Measurements from ENCODE around the gene GALR2.

GALR2 gene

DNA sequence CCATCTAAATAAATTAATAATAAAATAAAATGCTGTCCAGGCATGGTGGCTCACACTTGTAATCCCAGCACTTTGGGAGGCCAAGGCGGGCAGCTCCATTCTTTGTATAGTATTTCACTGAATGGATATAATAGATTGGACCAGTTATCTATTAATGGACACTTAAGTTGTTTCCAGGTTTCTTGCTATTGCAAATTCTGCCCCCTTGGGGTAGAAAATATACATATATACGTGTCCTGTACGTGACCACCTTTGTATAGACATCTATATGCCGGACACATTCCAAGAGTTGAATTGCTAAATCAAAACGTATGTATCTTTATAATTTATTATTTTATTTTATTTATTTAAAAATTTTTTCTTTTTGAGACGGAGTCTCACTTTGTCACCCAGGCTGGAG is 32.9 kb downstream of the GALR2 start:
- H3K36me3 ChIP-seq: no peaks in the 10 kb centered on the region
- no peaks in the 10 kb centered on the region for H3K27me3 ChIP-seq
- H3K4me1 ChIP-seq (ENCODE audit: control insufficient read depth in 1 of 2, insufficient read depth in 1 of 2, low read depth in 1 of 2, low read length in 1 of 2): peaks cover 36 to 40% of the 10 kb centered on the region in 2 experiments
- H3K4me3 ChIP-seq (ENCODE audit: low read depth in 1 of 2, low read length in 1 of 2): no peak overlapping the region
- no peak overlapping the region for H3K27ac ChIP-seq
- H3K9me3 ChIP-seq: no peaks in the 10 kb centered on the region
- TF ChIP-seq, protein P1, sequence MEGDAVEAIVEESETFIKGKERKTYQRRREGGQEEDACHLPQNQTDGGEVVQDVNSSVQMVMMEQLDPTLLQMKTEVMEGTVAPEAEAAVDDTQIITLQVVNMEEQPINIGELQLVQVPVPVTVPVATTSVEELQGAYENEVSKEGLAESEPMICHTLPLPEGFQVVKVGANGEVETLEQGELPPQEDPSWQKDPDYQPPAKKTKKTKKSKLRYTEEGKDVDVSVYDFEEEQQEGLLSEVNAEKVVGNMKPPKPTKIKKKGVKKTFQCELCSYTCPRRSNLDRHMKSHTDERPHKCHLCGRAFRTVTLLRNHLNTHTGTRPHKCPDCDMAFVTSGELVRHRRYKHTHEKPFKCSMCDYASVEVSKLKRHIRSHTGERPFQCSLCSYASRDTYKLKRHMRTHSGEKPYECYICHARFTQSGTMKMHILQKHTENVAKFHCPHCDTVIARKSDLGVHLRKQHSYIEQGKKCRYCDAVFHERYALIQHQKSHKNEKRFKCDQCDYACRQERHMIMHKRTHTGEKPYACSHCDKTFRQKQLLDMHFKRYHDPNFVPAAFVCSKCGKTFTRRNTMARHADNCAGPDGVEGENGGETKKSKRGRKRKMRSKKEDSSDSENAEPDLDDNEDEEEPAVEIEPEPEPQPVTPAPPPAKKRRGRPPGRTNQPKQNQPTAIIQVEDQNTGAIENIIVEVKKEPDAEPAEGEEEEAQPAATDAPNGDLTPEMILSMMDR (IDR thresholded peaks at IDR 0.05): no peak

DNA sequence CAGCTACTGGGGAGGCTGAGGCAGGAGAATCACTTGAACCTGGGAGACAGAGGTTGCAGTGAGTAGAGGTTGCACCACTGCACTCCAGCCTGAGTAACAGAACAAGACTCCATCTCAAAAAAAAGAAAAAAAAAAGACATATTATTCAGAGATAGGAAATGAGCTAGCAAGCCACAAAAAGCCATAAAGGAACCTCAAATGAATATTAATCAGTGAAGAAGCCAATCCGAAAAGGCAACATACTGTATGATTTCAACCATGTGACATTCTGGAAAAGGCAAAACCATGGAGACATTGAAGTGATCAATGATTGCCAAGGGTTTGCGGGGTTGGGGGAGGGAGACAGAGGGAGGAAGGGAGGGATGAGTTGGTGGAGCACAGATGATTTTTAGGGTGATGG is 37.4 kb downstream of the GALR2 start:
- Histone ChIP-seq H3K4me1 (ENCODE audit: control insufficient read depth in 1 of 2, insufficient read depth in 1 of 2, low read depth in 1 of 2, low read length in 1 of 2) (peaks cover under 1 to 1% of the 10 kb centered on the region in 2 experiments), H3K9me3 (no peaks in the 10 kb centered on the region), H3K27ac (no peak overlapping the region), H3K36me3 (no peaks in the 10 kb centered on the region), H3K4me3 (ENCODE audit: low read depth in 1 of 2, low read length in 1 of 2) (no peak overlapping the region), H3K27me3 (no peaks in the 10 kb centered on the region)
- TF ChIP-seq, protein P1 (IDR thresholded peaks at IDR 0.05): no peak

DNA sequence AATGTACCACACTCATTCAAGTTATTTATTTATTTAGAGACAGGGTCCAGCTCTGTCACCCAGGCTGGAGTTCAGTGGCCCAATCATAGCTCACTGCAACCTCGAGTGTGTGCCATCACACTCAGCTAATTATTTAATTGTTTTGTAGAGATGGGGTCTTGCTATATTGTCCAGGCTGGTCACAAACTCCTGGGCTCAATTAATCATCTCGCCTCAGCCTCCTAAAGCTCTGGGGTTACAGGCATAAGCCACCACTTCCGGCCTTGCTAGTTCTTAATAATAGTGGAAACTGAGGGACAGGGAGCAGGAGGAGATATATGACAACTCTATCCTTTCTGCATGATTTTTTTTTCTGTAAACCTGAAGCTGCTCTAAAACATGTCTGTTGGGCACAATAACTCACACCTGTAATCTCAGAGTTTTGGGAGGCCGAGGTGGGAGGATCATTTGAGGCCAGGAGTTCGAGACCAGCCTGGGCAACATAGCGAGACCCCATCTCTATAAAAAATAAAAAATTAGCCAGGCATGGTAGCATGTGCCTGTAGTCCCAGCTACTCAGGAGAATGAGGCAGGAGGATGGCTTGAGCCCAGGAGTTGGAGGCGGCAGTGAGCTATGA is 40.7 kb downstream of the GALR2 start:
- Histone ChIP-seq H3K4me3 (ENCODE audit: low read depth in 1 of 2, low read length in 1 of 2) (no peak overlapping the region), H3K36me3 (no peaks in the 10 kb centered on the region), H3K27me3 (no peaks in the 10 kb centered on the region), H3K4me1 (ENCODE audit: control insufficient read depth in 1 of 2, insufficient read depth in 1 of 2, low read depth in 1 of 2, low read length in 1 of 2) (no peaks in the 10 kb centered on the region), H3K27ac (no peak overlapping the region), H3K9me3 (no peaks in the 10 kb centered on the region)
- TF ChIP-seq, protein P1 (IDR thresholded peaks at IDR 0.05): no peak

DNA sequence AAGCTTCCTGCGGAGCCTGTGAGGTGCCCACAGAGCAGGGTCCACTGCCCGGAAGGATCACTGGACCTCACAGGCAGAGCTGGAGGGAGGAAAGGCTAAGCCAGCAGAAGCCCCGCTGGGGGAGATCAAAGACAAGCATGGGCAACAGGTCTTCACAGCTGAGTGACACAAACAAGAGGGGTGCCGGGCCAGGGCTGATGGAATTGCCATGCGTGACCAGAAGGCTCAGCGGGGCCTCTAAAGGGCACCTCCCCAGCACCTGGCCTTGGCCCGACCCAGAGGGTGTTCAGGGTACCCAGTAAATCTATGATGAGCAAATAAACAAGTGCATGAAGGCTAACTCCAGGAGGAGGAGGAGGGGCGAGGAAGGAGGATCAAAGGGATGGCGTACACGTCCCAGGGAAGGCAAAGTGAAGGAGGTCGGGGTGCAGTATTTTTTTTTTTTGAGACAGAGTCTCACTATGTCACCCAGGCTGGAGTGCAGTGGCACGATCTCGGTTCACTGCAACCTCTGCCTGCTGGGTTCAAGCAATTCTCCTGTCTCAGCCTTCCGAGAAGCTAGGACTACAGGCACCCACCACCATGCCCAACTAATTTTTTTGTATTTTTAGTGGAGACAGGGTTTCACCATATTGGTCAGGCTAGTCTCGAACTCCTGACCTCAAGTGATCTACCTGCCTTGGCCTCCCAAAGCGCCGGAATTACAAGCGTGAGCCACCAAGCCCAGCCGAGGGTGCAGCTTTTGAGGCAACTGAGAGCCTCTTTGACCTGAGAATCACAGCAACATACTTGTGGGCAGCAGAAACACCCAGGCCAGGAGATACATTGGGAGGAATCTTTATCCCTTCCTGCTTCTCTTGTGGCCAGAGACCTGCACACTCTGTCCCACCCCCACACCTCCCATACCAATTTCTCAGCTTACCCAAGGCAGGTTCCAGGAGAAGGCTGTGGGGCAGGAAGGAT is 45.1 kb downstream of the GALR2 start:
- Histone ChIP-seq H3K36me3 (no peaks in the 10 kb centered on the region), H3K4me3 (ENCODE audit: low read depth in 1 of 2, low read length in 1 of 2) (no peak overlapping the region), H3K4me1 (ENCODE audit: control insufficient read depth in 1 of 2, insufficient read depth in 1 of 2, low read depth in 1 of 2, low read length in 1 of 2) (peaks cover 7 to 10% of the 10 kb centered on the region in 2 experiments), H3K27ac (no peak overlapping the region), H3K9me3 (no peaks in the 10 kb centered on the region), H3K27me3 (peaks cover 9% of the 10 kb centered on the region)
- TF ChIP-seq, protein P1 (IDR thresholded peaks at IDR 0.05): no peak

DNA sequence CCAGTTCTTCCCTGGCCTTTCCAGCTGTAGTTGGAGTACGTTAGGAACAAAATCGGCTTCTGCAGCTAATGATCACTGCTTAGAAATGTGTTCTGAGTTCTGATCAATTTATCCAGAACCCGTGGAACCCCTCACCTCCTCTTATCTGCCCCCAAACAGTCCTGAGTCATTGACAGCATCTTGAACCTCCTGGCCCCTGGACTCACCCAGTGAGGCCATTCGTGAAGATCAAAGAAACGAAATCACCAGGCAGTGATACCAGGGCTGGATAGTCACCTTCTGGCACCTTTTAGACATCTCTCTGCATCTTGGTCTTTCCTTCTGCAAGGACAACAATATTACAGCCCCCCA is 46.1 kb downstream of the GALR2 start:
- Histone ChIP-seq H3K9me3 (no peaks in the 10 kb centered on the region), H3K4me3 (ENCODE audit: low read depth in 1 of 2, low read length in 1 of 2) (no peak overlapping the region), H3K36me3 (no peaks in the 10 kb centered on the region), H3K27ac (no peak overlapping the region), H3K27me3 (peaks cover 9% of the 10 kb centered on the region), H3K4me1 (ENCODE audit: control insufficient read depth in 1 of 2, insufficient read depth in 1 of 2, low read depth in 1 of 2, low read length in 1 of 2) (peaks cover 7 to 10% of the 10 kb centered on the region in 2 experiments)
- TF ChIP-seq, protein P1 (IDR thresholded peaks at IDR 0.05): no peak

Measured in neutrophil (primary cell).